GM04503 (cell line): ENCODE results near the gene WDR26.
A peak's percentile ranks its signal among the peaks of the same experiment; 100 is the strongest.
"Not testable (repeated sequence)": the region's sequence is repeated elsewhere in the genome, so short reads cannot be mapped to it uniquely, and the experiment has no call there.

Experiments
- DNase-seq: peaks from one replicate; pipeline ENCODE4 v3.0.0-alpha.2; 2012; ENCODE audit warnings: low read depth

Gene WDR26

GRCh38 chr1:224434691-224435317 is at the start of gene WDR26:
WDR26 (minus strand) TSS chr1:224434797.
- DNase-seq: peak; percentile 15

DNA sequence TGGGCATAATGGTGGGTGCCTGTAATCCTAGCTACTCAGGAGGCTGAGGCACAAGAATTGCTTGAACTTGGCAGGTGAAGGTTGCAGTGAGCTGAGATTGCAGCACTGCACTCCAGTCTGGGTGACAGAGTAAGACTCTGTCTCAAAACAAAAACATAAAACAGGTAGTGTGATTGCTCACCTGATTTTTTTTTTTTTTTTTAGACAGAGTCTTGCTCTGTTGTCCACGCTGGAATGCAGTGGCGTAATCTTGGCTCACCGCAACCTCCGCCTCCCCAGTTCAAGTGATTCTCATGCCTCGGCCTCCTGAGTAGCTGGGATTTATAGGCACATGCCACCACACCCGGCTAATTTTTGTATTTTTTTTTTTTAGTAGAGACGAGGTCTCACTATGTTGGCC is 48.6 kb upstream of the WDR26 start:
- not testable (repeated sequence) for DNase-seq

GRCh38 chr1:224482619-224483018 is 48.0 kb upstream of the WDR26 start:
- DNase-seq: no peak

GRCh38 chr1:224481601-224482000 is 47.0 kb upstream of the WDR26 start:
- DNase-seq: no peak

DNA sequence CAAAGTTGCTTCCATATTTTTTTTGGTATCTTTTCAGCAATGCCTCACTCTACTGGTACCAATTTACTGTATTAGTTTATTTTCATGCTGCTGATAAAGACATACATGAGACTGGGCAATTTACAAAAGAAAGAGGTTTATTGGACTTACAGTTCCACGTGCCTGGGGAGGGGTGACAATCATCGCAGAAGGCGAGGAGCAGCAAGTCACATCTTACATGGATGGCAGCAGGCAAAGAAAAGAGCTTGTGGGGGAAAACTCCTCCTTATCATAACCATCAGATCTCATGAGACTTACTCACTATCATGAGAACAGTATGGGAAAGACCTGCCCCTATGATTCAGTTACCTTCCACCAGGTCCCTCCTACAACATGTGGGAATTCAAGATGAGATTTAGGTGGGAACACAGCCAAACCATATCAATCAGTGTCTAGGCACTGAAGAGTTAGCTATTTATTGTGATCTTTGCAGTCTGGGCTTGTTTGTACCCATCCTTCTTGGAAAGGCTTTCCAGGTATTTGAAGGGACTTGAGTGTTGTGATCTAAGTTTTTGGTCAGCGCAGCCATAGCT is 46.4 kb upstream of the WDR26 start:
- DNase-seq: not testable (repeated sequence)

DNA sequence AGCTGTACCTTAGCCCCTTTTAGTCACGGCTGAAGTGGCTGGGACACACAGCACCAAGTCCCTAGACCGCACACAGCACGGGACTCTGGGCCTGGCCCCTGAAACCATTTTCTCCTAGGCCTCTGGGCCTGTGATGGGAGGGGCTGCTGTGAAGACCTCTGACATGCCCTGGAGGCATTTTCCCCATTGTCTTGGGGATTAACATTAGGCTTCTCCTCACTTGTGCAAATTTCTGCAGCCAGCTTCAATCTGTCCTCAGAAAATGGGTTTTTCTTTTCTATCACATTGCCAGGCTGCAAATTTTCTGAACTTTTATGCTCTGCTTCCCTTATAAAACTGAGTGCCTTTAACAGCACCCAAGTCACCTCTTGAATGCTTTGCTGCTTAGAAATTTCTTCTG is 45.6 kb upstream of the WDR26 start:
- DNase-seq: not testable (repeated sequence)

DNA sequence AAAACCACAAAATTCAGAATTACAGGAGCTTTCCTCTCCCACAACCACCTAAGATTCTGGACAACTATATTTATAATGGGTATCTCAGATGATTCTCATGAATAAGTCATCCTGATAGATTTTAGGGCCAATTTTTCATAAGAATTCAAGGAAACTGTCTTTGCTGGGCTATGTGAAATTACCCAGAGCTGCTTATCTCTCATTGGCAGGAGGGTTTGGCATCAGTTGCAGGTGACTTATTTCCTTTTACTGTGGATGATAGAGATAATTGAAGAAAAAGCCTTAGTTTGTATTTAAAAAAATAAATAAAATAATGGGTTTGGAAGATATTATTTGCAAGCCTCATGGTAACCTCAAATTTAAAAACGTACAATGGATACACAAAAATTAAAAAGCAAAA is 38.2 kb upstream of the WDR26 start:
- no peak for DNase-seq

GRCh38 chr1:224466154-224466553 is 31.6 kb upstream of the WDR26 start:
- DNase-seq: no peak

DNA sequence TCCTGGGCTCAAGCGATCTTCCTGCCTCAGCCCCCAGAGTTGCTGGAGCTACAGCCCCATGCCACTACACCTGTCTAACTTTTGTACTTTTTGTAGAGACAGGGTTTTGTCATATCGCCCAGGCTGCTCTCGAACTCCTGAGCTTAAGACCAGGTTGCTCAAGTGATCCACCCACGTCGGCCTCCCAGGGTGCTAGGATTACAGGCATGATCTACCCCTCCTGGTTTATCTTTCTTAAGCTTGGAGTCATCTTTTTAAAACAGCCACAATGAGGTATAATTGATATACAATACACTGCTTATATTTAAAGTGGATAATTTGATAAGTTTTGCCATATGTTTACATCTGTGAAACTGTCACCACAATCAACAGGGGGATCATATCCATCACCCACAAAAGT is 25.4 kb upstream of the WDR26 start:
- no peak for DNase-seq

DNA sequence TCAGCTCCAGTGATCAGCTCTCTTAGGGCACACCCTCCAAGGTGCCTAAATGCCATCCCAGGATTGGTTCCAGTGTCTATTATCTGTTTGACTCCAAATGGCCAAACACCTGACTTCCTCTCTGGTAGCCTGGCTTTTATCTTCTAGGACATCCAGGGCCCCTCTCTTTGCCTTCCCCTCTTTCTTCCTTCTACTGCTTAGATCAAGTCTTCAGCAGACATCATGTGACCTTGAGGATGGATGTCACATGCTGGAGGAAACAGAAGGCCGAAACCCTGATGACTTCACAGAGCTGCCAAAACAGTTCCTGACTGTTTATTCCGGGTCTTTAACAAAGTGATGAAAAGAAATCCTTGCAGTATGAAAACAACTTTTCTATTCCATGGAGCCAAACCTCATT is 24.4 kb upstream of the WDR26 start:
- DNase-seq: no peak

- no peak for DNase-seq
Observed at GRCh38 chr1:224458296-224458695, 23.7 kb upstream of the WDR26 start.

DNA sequence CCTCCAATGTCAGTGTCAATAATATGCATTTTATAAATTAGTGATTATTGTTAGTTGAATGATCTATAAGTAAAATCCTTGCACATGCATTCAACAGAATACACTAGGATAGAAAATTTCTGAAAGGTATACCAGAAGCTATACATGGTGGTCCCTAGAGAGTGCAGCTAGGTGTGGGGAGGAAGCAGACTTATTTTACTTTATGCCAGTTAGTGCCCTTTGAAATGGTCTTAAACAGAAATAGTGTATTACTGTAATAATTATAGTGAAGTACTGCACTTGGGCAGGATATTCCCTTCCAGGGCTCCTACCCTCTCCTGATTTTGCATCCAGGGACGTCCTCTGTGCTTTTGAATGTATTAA is 23.2 kb upstream of the WDR26 start:
- DNase-seq: no peak

DNA sequence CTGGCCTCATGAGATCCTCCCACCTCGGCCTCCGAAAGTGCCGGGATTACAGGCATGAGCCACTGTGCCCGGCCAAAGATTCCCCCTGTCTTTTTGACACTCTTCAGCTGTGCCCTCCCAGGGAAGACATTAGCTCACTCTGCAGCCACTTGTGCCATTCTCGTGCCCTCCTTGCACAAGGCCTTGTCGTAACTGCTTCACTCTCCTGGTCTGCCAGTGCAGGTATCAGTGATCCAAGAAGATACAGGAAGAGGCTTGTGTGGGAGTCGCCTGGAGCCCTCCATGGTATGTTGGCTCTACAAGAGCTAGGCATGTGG is 22.0 kb upstream of the WDR26 start:
- no peak for DNase-seq

GRCh38 chr1:224454402-224455055 is 19.9 kb upstream of the WDR26 start:
- DNase-seq: no peak

- DNase-seq: no peak
Observed at GRCh38 chr1:224450561-224451350, 16.2 kb upstream of the WDR26 start.

- DNase-seq: no peak
Observed at GRCh38 chr1:224450159-224450558, 15.6 kb upstream of the WDR26 start.

GRCh38 chr1:224448453-224449017 is 13.9 kb upstream of the WDR26 start:
- no peak for DNase-seq

GRCh38 chr1:224447971-224448370 is 13.4 kb upstream of the WDR26 start:
- no peak for DNase-seq

DNA sequence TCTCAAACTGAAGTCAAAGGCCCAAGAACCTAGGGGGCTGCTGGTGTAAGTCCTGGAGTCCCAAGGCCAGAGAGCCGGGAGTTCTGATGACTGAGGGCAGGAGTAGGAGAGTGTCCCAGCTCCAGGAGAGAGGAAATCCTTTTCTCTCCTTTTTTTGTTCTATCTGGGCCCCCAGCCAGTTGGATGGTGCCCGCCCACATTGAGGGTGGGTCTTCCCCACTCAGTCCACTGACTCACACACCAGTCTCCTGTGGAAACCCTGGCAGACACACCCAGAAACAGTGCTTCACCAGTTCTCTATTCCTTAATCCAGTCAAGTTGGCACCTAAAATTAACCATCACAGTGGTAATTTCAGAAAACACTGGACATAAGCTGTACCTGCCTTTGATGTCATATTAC is 12.7 kb upstream of the WDR26 start:
- peak; percentile 43 for DNase-seq

DNA sequence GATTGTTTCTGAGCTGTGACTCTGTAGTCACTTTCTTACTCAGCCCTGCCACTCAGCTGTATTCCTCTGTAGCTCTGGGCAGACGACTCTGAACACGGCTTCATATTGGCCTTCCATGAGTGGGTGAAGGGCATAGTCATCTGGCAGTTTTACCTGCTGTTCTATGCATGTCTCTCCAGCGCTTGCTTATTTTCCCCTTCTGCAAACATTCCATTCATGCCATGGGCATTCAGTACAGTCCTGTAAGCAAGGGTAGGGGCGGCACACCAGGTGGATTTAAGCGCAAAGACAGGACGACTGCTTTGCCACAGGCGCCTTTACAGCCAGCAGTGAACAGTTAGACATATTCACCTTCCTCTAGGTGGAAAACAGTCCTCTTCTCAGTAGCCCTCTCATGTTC is 4.4 kb upstream of the WDR26 start:
- no peak for DNase-seq

DNA sequence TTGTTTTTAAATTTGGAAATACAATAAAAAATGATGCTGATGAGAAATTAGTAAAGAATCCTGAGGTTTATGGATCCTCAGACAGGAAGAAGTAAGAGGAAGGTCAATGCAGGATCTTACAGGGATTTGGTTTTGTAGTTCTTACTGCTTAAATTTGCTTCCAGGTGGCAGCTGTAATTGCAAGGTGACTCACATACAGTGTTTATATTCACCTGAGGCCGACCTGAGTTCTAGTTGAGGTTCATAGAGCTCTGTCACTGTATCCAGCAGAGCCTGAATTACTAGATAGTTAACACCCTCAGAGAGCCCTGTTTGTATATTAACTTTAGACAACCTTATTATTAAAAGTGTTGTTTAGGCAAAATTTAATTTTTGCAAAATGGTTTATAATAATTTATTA is 1.4 kb upstream of the WDR26 start:
- no peak for DNase-seq

GRCh38 chr1:224435318-224435763 is 744 bp upstream of the WDR26 start:
- DNase-seq: peak; percentile 79
